HG03066 (cell line): Measurements from ENCODE around the gene NTM.

Experiments used
- ATAC-seq: cut with Tn5 transposase; IDR thresholded peaks from one replicate; pipeline ENCODE4 v1.9.1; 2021; ENCODE audit warnings: low read depth; ENCODE audit not compliant: unreplicated experiment

Gene NTM

GRCh38 chr11:131372234-131372962 is 2.0 kb downstream of the NTM start:
- no peak for ATAC-seq

- no peak for ATAC-seq
These were observed 2.8 kb downstream of the NTM start for GRCh38 chr11:131373095-131373725.

- ATAC-seq: no peak
These were observed 3.3 kb downstream of the NTM start for GRCh38 chr11:131373756-131374155.

GRCh38 chr11:131375421-131375820 is 5.0 kb downstream of the NTM start:
- no peak for ATAC-seq

- ATAC-seq: no peak
These were observed 5.5 kb downstream of the NTM start for GRCh38 chr11:131375915-131376314.

GRCh38 chr11:131378931-131379330 is 8.5 kb downstream of the NTM start:
- no peak for ATAC-seq

- no peak for ATAC-seq
These were observed 15.5 kb downstream of the NTM start for GRCh38 chr11:131385763-131386390.

GRCh38 chr11:131386408-131386807 is 16.0 kb downstream of the NTM start:
- ATAC-seq: no peak

- ATAC-seq: no peak
These were observed 17.6 kb downstream of the NTM start for GRCh38 chr11:131388030-131388429.

DNA sequence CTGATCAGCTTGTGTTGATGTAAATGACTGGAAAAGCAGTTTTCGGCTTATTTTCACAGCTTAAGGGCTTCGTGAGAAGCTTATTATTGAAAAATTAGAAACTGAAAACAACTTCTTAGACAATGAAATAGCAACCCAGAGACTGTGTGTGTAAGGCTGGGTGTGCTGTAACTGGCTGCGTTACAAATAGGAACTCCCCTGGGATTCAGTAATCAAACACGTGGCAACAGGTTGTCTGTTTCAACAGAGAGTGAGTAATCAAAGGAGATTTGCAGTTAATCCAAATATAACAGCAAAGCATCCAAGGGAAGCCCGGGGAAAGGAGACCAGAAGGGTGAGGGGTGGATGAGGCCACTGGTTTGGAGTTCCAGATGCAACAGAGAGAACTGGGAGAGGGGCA is 19.2 kb downstream of the NTM start:
- ATAC-seq: no peak

- ATAC-seq: no peak
These were observed 20.8 kb downstream of the NTM start for GRCh38 chr11:131391176-131391575.

GRCh38 chr11:131392528-131393255 is 22.3 kb downstream of the NTM start:
- ATAC-seq: no peak

DNA sequence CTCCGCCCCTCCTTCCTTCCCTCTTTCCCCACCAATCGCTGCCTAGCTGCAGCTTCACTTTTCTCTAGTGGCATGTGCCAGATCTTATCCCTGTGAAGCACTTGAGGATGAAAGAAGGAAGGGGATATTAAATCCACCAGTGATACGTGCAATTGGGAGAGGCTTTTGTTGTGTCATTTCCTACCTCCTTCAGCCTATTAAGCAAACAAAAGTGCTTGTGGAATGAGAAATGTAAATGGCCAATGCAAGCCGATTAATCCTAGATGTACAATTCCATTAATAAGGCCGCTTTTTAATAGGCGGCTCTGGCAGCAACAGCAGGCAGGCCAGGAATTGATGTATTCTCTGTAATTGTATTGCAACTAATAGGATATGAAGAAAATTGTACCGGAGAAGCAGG is 23.3 kb downstream of the NTM start:
- no peak for ATAC-seq

GRCh38 chr11:131397675-131398074 is 27.3 kb downstream of the NTM start:
- ATAC-seq: no peak

- no peak for ATAC-seq
These were observed 31.6 kb downstream of the NTM start for GRCh38 chr11:131402040-131402439.

GRCh38 chr11:131404010-131404409 is 33.6 kb downstream of the NTM start:
- ATAC-seq: no peak

GRCh38 chr11:131408025-131408640 is 37.7 kb downstream of the NTM start:
- ATAC-seq: no peak

- no peak for ATAC-seq
These were observed 38.9 kb downstream of the NTM start for GRCh38 chr11:131409345-131409744.

DNA sequence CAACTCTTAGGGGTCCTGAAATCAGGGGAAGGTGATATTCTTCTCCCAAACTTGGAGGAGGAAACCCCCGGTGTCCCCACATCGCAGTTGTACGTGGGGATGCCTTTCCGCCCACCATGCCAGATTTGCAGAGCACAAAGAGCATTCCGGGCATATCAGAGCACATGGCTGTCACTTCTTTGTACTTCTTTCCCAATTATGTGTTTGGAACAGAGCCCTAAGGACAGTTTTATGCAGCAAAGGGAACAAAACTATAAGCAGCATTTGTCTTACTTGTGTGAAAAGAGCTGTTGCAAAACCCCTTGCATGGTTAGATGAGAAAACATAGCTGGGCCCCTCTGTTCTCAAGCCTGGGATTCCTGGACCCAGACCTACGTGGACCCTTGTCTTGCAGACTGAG is 41.2 kb downstream of the NTM start:
- no peak for ATAC-seq

GRCh38 chr11:131412061-131412460 is 41.6 kb downstream of the NTM start:
- no peak for ATAC-seq

GRCh38 chr11:131413217-131413616 is 42.8 kb downstream of the NTM start:
- ATAC-seq: no peak
